Mesenchymal stem cell (in vitro differentiated cells and primary cell): ENCODE measurements around the gene QKI.

Experiments
- DNase-seq: peaks from one replicate; pipeline ENCODE4 v3.0.0-alpha.2; 2013
- H2AFZ ChIP-seq: one replicate; pipeline ENCODE4 v1.6.1; 2013; ENCODE audit warnings: low read depth, mild to moderate bottlenecking, control low read depth, inconsistent platforms, low read length, moderate library complexity
- H2AK5ac ChIP-seq: 2 replicates; pipeline ENCODE4 v1.6.1; 2013; ENCODE audit warnings: low read length, moderate library complexity, mild to moderate bottlenecking, inconsistent platforms; ENCODE audit not compliant: severe bottlenecking
- H2BK120ac ChIP-seq: one replicate; pipeline ENCODE4 v1.6.1; 2013; ENCODE audit warnings: low read depth, mild to moderate bottlenecking, inconsistent platforms, low read length, moderate library complexity
- H2BK12ac ChIP-seq, 2 experiments: one replicate each; pipeline ENCODE4 v1.6.1; 2013; ENCODE audit warnings: inconsistent platforms in 2 of 2, low read length in 2 of 2, mild to moderate bottlenecking in 2 of 2, moderate library complexity in 2 of 2, control low read depth in 1 of 2
- H2BK15ac ChIP-seq: one replicate; pipeline ENCODE4 v1.6.1; 2013; ENCODE audit warnings: mild to moderate bottlenecking, low read depth, inconsistent platforms; ENCODE audit not compliant: poor library complexity, severe bottlenecking
- H2BK5ac ChIP-seq: 2 replicates; pipeline ENCODE4 v1.6.1; 2013; ENCODE audit warnings: low read depth, mild to moderate bottlenecking, low read length, control low read depth, inconsistent platforms; ENCODE audit not compliant: poor library complexity, severe bottlenecking
- H3K14ac ChIP-seq, 2 experiments: one replicate each; pipeline ENCODE4 v1.6.1; 2013; ENCODE audit warnings: inconsistent platforms in 2 of 2, low read length in 2 of 2, control low read depth in 1 of 2, mild to moderate bottlenecking in 1 of 2, moderate library complexity in 1 of 2
- H3K18ac ChIP-seq, 2 experiments: one replicate each; pipeline ENCODE4 v1.6.1; 2013; ENCODE audit warnings: inconsistent platforms in 2 of 2, low read length in 2 of 2, control low read depth in 1 of 2, low read depth in 1 of 2, mild to moderate bottlenecking in 1 of 2
- H3K23ac ChIP-seq, 2 experiments: one replicate each; pipeline ENCODE4 v1.6.1; 2013; ENCODE audit warnings: inconsistent platforms in 2 of 2, low read length in 2 of 2, mild to moderate bottlenecking in 2 of 2, moderate library complexity in 2 of 2, control low read depth in 1 of 2
- H3K27ac ChIP-seq: 2 replicates; pipeline ENCODE4 v1.5.1; 2013; ENCODE audit warnings: mild to moderate bottlenecking, moderate library complexity, low read length, control low read depth, inconsistent platforms; ENCODE audit not compliant: poor library complexity, severe bottlenecking
- H3K27me3 ChIP-seq, 2 experiments: 2 replicates each; pipeline versions ENCODE4 v1.6.1 to v1.7.0; 2013; ENCODE audit warnings: low read length in 2 of 2, mild to moderate bottlenecking in 2 of 2, moderate library complexity in 2 of 2, control low read depth in 1 of 2, inconsistent platforms in 1 of 2; ENCODE audit not compliant: control insufficient read depth in 1 of 2, insufficient read depth in 1 of 2
- H3K36me3 ChIP-seq, 2 experiments: 2 replicates each; pipeline versions ENCODE4 v1.6.1 to v1.7.0; 2013; ENCODE audit warnings: low read length in 2 of 2, control low read depth in 1 of 2, inconsistent platforms in 1 of 2, low read depth in 1 of 2, mild to moderate bottlenecking in 1 of 2; ENCODE audit not compliant: insufficient read depth in 2 of 2, control insufficient read depth in 1 of 2
- H3K4ac ChIP-seq, 2 experiments: one replicate each; pipeline ENCODE4 v1.6.1; 2013; ENCODE audit warnings: inconsistent platforms in 2 of 2, low read length in 2 of 2, mild to moderate bottlenecking in 2 of 2, moderate library complexity in 2 of 2, control low read depth in 1 of 2, low read depth in 1 of 2
- H3K4me1 ChIP-seq: 2 replicates; pipeline ENCODE4 v1.6.1; 2013; ENCODE audit warnings: low read depth, low read length, control low read depth; ENCODE audit not compliant: control insufficient read depth, insufficient read depth
- H3K4me2 ChIP-seq: 2 replicates; pipeline ENCODE4 v1.6.1; 2013; ENCODE audit warnings: low read length, mild to moderate bottlenecking, inconsistent platforms; ENCODE audit not compliant: poor library complexity, severe bottlenecking
- H3K4me3 ChIP-seq, 2 experiments: 2 replicates each; pipeline versions ENCODE4 v1.5.1 to v1.7.0; 2013; ENCODE audit warnings: low read length in 2 of 2, mild to moderate bottlenecking in 2 of 2, control low read depth in 1 of 2, low read depth in 1 of 2; ENCODE audit not compliant: insufficient read depth in 1 of 2
- H3K79me1 ChIP-seq: replicated peaks from 2 replicates; pipeline ENCODE4 v1.6.1; 2013; ENCODE audit warnings: mild to moderate bottlenecking, control low read depth, low read length, inconsistent platforms; ENCODE audit not compliant: poor library complexity, severe bottlenecking
- H3K9ac ChIP-seq: 2 replicates; pipeline ENCODE4 v1.7.0; 2013; ENCODE audit warnings: mild to moderate bottlenecking, low read length, moderate library complexity
- H3K9me3 ChIP-seq: 2 replicates; pipeline ENCODE4 v1.7.0; 2013; ENCODE audit warnings: mild to moderate bottlenecking, low read length; ENCODE audit not compliant: control insufficient read depth
- H4K8ac ChIP-seq: one replicate; pipeline ENCODE4 v1.6.1; 2013; ENCODE audit warnings: inconsistent platforms, mild to moderate bottlenecking, low read length, moderate library complexity
- H4K91ac ChIP-seq: one replicate; pipeline ENCODE4 v1.6.1; 2013; ENCODE audit warnings: mild to moderate bottlenecking, low read length, inconsistent platforms
- WGBS: methylation state at CpG from one replicate; pipeline ENCODE4 v1.1.7; 2013; ENCODE audit warnings: mixed read lengths; 5-methylcytosine and 5-hydroxymethylcytosine counted together

The QKI gene

GRCh38 chr6:163526346-163526745 is 111.8 kb downstream of the QKI start:
- H3K4me3 ChIP-seq = no peak overlapping the region
- H3K79me1 ChIP-seq = peaks cover 1% of the 10 kb centered on the region
- H4K8ac ChIP-seq = no peak overlapping the region
- H3K18ac ChIP-seq = no peak overlapping the region
- no peak overlapping the region for H2BK12ac ChIP-seq
- no peak overlapping the region for H2BK5ac ChIP-seq
- H3K14ac ChIP-seq = no peak overlapping the region
- H3K36me3 ChIP-seq = peaks cover 0 to 5% of the 10 kb centered on the region in 2 experiments
- no peak for DNase-seq
- peaks cover 4% of the 10 kb centered on the region for H3K4me1 ChIP-seq
- no peak overlapping the region for H2AK5ac ChIP-seq
- H2BK15ac ChIP-seq = no peak overlapping the region
- H4K91ac ChIP-seq = no peak overlapping the region
- WGBS = no CpG with 5 or more reads among the region's 1 CpG
- no peak overlapping the region for H3K23ac ChIP-seq
- no peak overlapping the region for H3K4ac ChIP-seq
- no peaks in the 10 kb centered on the region for H3K9me3 ChIP-seq
- H3K27me3 ChIP-seq = no peaks in the 10 kb centered on the region
- H2BK120ac ChIP-seq = no peak overlapping the region
- no peak overlapping the region for H3K4me2 ChIP-seq
- H3K9ac ChIP-seq = peak overlapping the region; percentile 48
- peak overlapping the region; percentile 59 for H3K27ac ChIP-seq
- no peak overlapping the region for H2AFZ ChIP-seq

- Histone ChIP-seq H4K91ac (no peak overlapping the region), H3K4ac (no peak overlapping the region), H3K27ac (no peak overlapping the region), H3K36me3 (peaks cover 0 to 5% of the 10 kb centered on the region in 2 experiments), H3K23ac (no peak overlapping the region), H2BK15ac (no peak overlapping the region), H2AFZ (no peak overlapping the region), H2BK5ac (no peak overlapping the region), H3K79me1 (peaks cover 1% of the 10 kb centered on the region), H2BK12ac (no peak overlapping the region), H3K18ac (no peak overlapping the region), H3K9ac (peak overlapping the region; percentile 48), H3K4me1 (peaks cover 6% of the 10 kb centered on the region), H3K4me2 (no peak overlapping the region), H4K8ac (no peak overlapping the region), H2BK120ac (no peak overlapping the region), H2AK5ac (no peak overlapping the region), H3K27me3 (no peaks in the 10 kb centered on the region), H3K4me3 (no peak overlapping the region), H3K14ac (no peak overlapping the region), H3K9me3 (no peaks in the 10 kb centered on the region)
- DNase-seq = no peak
- 97% methylated on average over 2 of the region's 3 CpGs for WGBS
These were observed 112.8 kb downstream of the QKI start for GRCh38 chr6:163527291-163527690.

GRCh38 chr6:163529605-163530004 is 115.1 kb downstream of the QKI start:
- Histone ChIP-seq H2AFZ (no peak overlapping the region), H3K9me3 (no peaks in the 10 kb centered on the region), H3K27ac (peak overlapping the region; percentile 31), H2BK5ac (no peak overlapping the region), H4K8ac (no peak overlapping the region), H3K14ac (no peak overlapping the region), H3K18ac (no peak overlapping the region), H3K4ac (no peak overlapping the region), H3K4me2 (no peak overlapping the region), H3K23ac (no peak overlapping the region), H3K9ac (peak overlapping the region; percentile 52), H3K27me3 (no peaks in the 10 kb centered on the region), H3K4me3 (peak overlapping the region in 1 of 2 experiments; percentile 42), H2BK15ac (no peak overlapping the region), H4K91ac (no peak overlapping the region), H3K4me1 (peaks cover 8% of the 10 kb centered on the region), H2BK12ac (no peak overlapping the region), H3K79me1 (no peaks in the 10 kb centered on the region), H2AK5ac (no peak overlapping the region), H2BK120ac (no peak overlapping the region), H3K36me3 (peaks cover 0 to 5% of the 10 kb centered on the region in 2 experiments)
- 0% methylated on average over 3 of the region's 3 CpGs for WGBS
- peak; percentile 82 for DNase-seq

GRCh38 chr6:163530406-163530805 is 115.9 kb downstream of the QKI start:
- no peaks in the 10 kb centered on the region for H3K79me1 ChIP-seq
- H2BK5ac ChIP-seq = no peak overlapping the region
- no peak for DNase-seq
- no peaks in the 10 kb centered on the region for H3K9me3 ChIP-seq
- H3K4ac ChIP-seq = no peak overlapping the region
- peaks cover 7% of the 10 kb centered on the region for H3K4me1 ChIP-seq
- H2BK12ac ChIP-seq = no peak overlapping the region
- H4K8ac ChIP-seq = no peak overlapping the region
- H3K18ac ChIP-seq = peak overlapping the region in 1 of 2 experiments; percentile 21
- no peak overlapping the region for H3K14ac ChIP-seq
- H3K9ac ChIP-seq = peak overlapping the region; percentile 52
- 100% methylated on average over 1 of the region's 3 CpGs for WGBS
- H2AFZ ChIP-seq = no peak overlapping the region
- no peaks in the 10 kb centered on the region for H3K27me3 ChIP-seq
- H2AK5ac ChIP-seq = no peak overlapping the region
- H4K91ac ChIP-seq = no peak overlapping the region
- H3K4me3 ChIP-seq = peak overlapping the region in 1 of 2 experiments; percentile 42
- no peak overlapping the region for H3K4me2 ChIP-seq
- H3K36me3 ChIP-seq = no peaks in the 10 kb centered on the region
- H2BK15ac ChIP-seq = no peak overlapping the region
- no peak overlapping the region for H2BK120ac ChIP-seq
- no peak overlapping the region for H3K23ac ChIP-seq
- H3K27ac ChIP-seq = peak overlapping the region; percentile 45
